GM12892 (cell line): ENCODE measurements around the gene SMIM35.

Experiments used
- POLR2A ChIP-seq: IDR thresholded peaks from 2 replicates; pipeline ENCODE4 v1.6.1; 2011; ENCODE audit warnings: low read depth, low read length, control low read depth
- POLR2AphosphoS5 ChIP-seq: IDR thresholded peaks from 2 replicates; pipeline ENCODE4 v1.6.1; 2011; ENCODE audit warnings: low read depth, low read length, control low read depth
- TAF1 ChIP-seq: IDR thresholded peaks from 2 replicates; pipeline ENCODE4 v1.6.1; 2011; ENCODE audit warnings: low read depth, mild to moderate bottlenecking, control low read depth, low read length, borderline replicate concordance

DNA sequence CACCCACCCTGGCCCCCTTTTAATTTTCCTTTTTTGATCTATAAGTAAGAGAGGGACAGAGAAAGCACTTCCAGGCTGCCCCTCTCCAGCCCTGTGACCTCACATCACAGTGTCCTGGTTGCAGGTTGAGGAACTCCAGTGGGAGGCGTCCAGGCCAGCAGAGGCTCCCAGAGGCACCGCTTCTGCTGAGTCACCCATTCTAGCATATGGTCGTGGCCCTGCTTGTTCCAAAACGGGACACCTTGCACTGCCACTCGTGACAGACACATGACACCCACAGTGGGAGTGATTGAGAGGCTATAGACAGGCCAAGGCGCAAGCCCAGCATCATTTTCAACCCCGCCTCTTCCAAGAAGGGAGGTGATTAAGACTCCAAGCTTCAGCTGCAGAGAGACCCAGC is 25.9 kb downstream of the SMIM35 start:
- no peak for TF ChIP-seq POLR2A
- no peak for TF ChIP-seq POLR2AphosphoS5
- no peak for TF ChIP-seq TAF1
